Dedifferentiated amniotic fluid mesenchymal stem cell (primary cell): Measurements from ENCODE around the gene CHRNA1.
"Not testable (repeated sequence)": the region's sequence is repeated elsewhere in the genome, so short reads cannot be mapped to it uniquely, and the experiment has no call there.

Experiments used
- DNase-seq: peaks from one replicate; pipeline ENCODE4 v3.0.0-alpha.2; 2016; ENCODE audit errors: extremely low spot score

CHRNA1 gene

GRCh38 chr2:174716785-174717184 lies 47.5 kb downstream of the CHRNA1 start:
- no peak for DNase-seq

DNA sequence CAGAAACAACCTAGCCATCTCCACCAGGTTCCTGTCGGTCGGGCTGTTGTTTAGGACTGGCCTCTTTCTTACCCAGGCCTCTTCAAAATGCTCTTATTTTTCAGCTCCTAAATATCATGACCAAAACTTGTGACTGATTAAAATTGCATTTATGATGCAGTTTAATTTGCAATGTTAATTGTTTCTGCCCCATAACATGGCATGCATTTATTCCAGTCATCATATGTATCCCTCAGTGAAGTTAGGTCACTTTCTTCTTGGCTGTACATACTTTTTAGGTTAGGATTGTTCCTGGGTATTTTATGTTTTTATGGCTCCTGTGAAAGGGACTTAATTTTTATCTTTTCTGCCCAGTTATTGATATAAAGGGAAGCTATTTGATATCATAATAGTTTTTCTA lies 50.6 kb downstream of the CHRNA1 start:
- DNase-seq: no peak

DNA sequence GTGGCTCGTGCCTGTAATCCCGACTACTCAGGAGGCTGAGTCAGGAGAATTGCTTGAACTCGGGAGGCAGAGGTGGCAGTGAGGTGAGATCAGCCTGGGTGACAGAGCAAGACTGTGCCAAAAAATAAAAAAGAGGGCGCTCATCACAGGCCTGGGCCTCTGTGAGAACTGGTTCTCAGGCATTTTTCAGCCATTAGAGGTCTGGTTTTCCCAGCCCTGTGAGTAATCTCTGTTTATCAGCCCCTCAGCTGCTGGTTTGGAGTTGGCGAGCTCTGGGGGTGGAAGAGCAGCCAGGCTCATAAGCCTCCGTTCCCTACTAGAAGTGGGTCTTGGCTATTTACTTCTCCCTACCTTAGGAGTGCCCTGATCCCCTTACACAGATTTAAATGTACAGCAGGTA lies 53.1 kb downstream of the CHRNA1 start:
- no peak for DNase-seq

- DNase-seq: not testable (repeated sequence)
Measured at GRCh38 chr2:174709416-174710004, 54.8 kb downstream of the CHRNA1 start.

- DNase-seq: no peak
Measured at GRCh38 chr2:174708713-174709112, 55.6 kb downstream of the CHRNA1 start.

- no peak for DNase-seq
Measured at GRCh38 chr2:174705321-174705720, 59.0 kb downstream of the CHRNA1 start.

- DNase-seq: no peak
Measured at GRCh38 chr2:174704642-174705041, 59.6 kb downstream of the CHRNA1 start.

DNA sequence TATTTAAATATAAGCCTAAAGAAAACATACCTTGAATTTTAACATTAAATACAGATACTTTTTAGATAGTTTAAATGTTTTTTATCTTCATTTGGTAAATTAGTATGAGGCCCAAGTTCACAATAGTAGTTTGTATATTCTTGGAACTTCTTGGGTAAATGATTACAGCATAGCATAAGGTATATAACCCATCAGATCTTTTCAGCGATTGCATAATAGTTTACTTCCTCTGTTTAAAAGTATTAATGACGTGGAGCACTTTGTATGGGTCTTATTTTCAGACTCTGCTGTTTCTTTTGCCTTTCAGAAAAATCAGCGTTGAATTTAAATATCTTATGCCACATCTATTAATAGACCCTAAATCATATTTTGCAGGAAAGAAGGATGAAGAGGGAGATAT lies 60.2 kb downstream of the CHRNA1 start:
- no peak for DNase-seq

- no peak for DNase-seq
Measured at GRCh38 chr2:174703430-174703829, 60.8 kb downstream of the CHRNA1 start.

- no peak for DNase-seq
Measured at GRCh38 chr2:174702541-174702940, 61.7 kb downstream of the CHRNA1 start.

DNA sequence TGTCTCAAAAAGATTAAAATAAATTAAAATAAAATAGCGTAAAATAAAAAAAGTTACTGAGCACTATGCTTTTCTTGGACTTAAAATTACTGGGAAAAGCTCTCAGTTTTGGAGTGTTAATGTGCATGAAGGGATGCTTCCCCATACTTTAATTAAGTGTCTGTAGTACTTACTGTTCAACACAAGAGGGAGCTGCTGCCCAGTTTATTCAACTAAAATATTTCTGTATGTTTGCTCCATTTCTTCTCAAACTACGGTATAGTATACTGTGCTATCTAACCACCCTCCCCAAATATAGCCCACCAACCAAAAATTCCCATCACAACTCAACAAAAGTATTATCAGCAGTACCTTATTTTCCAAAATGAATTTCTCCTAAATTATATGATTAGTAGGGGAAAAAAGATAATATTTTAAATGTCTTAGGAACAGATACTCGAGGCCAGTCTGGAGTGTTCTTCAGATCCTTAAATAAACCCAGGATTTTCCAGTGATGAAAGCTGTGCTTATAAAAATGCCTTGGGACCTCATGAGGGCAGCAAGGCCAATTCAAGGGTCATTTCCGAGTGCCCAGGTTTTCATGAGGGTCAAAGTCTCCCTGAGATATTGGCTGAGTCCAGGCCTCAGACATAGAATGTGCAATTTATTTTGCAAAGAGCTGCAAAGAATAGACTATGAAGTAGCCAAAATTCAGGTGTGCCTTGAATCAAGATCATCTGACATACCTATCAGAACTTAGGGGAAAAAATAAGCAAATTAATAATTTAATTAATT lies 64.1 kb downstream of the CHRNA1 start:
- DNase-seq: peak; percentile 59
